Measurements from ENCODE around the gene DCT. TPM values are rescaled to one million over a fixed set of nuclear protein-coding genes. Genes with fewer than 3 reads are reported as not detected.

Gene DCT
- total and polyA plus RNA-seq, 4 donors = 0.39 to 2.0 (median 0.85) TPM

DNA sequence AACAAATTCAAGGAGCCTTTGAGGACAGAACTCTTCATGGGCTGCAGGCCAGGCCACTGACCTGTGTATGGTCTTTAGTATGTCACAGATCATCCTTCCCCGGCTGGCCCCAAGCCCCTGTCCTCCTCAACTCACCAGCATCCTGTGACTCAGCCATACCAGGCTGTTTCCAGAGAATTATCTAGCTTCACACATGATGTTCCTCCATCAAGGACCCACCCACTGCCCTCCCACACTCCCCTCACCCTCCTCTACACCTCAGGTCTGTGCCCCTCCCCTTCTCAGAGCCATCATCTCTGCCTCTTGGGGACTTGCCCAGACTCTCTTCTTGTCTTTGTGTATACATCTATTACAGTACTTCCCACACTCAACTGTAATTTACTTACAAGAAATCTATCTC, 14.7 kb downstream of the DCT start:
- Histone ChIP-seq H3K4me1 (ENCODE audit: control insufficient read depth, insufficient read depth, low read length) (no peaks in the 10 kb centered on the region), H3K4me3 (ENCODE audit: low read depth, low read length) (no peak overlapping the region), H3K27me3 (ENCODE audit: control insufficient read depth, insufficient read depth, low read length) (no peaks in the 10 kb centered on the region), H3K9me3 (ENCODE audit: control insufficient read depth, insufficient read depth, low read length) (no peaks in the 10 kb centered on the region), H3K36me3 (ENCODE audit: control insufficient read depth, insufficient read depth, low read length) (no peaks in the 10 kb centered on the region), H3K27ac (ENCODE audit: low read depth, low read length) (no peak overlapping the region)
- no peak for DNase-seq (ENCODE audit: low read depth in 4 of 6, low spot score in 6 of 6)
- 78% methylated on average over 1 of the region's 1 CpG for WGBS (ENCODE audit: insufficient coverage)

DNA sequence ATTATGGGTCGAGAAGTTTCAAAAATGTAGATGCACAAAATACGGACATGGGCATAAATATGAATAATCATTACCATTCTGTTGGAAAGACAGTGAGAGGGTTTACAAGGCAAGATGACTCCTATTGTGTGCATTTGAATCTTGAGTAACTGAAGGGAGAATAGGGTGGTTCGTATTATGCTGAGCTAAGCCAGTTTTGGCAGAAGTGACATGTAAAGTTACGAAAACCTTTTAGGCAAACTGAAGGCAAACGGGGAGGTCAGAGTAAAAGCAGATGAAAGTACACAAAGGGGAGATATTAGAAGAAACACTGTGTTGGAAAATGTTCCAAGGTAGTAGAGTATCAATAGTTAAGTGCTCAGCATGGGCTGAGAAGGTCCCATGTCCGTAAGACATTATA, 16.8 kb downstream of the DCT start:
- Histone ChIP-seq H3K9me3 (ENCODE audit: control insufficient read depth, insufficient read depth, low read length) (no peaks in the 10 kb centered on the region), H3K36me3 (ENCODE audit: control insufficient read depth, insufficient read depth, low read length) (no peaks in the 10 kb centered on the region), H3K27me3 (ENCODE audit: control insufficient read depth, insufficient read depth, low read length) (no peaks in the 10 kb centered on the region), H3K27ac (ENCODE audit: low read depth, low read length) (no peak overlapping the region), H3K4me3 (ENCODE audit: low read depth, low read length) (no peak overlapping the region), H3K4me1 (ENCODE audit: control insufficient read depth, insufficient read depth, low read length) (no peaks in the 10 kb centered on the region)
- WGBS (ENCODE audit: insufficient coverage) = 91% methylated on average over 4 of the region's 6 CpGs
- no peak for DNase-seq (ENCODE audit: low read depth in 4 of 6, low spot score in 6 of 6)

DNA sequence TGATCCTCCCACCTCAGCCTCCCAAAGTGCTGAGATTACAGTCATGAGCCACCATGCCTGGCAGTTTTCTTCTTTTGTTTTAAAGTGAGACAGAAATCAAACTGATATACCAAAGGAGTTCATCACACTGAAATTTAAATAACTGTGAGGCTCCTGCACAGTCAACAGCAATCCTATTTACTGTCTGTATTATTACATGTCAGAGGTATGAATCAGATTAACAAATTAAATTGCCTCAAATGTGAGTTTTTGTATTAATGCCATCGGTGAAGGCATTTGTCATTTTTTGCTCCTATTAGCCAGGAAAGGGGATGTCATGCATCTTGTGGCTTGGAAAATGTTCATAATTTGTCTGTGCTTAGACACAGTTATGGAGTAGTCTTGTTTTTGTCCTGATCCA, 20.4 kb downstream of the DCT start:
- no peaks in the 10 kb centered on the region for H3K4me1 ChIP-seq (ENCODE audit: control insufficient read depth, insufficient read depth, low read length)
- H3K9me3 ChIP-seq (ENCODE audit: control insufficient read depth, insufficient read depth, low read length) = no peaks in the 10 kb centered on the region
- H3K27ac ChIP-seq (ENCODE audit: low read depth, low read length) = no peak overlapping the region
- no peaks in the 10 kb centered on the region for H3K36me3 ChIP-seq (ENCODE audit: control insufficient read depth, insufficient read depth, low read length)
- DNase-seq (ENCODE audit: low read depth in 4 of 6, low spot score in 6 of 6) = no peak
- WGBS (ENCODE audit: insufficient coverage) = 100% methylated on average over 1 of the region's 1 CpG
- H3K4me3 ChIP-seq (ENCODE audit: low read depth, low read length) = no peak overlapping the region
- no peaks in the 10 kb centered on the region for H3K27me3 ChIP-seq (ENCODE audit: control insufficient read depth, insufficient read depth, low read length)

DNA sequence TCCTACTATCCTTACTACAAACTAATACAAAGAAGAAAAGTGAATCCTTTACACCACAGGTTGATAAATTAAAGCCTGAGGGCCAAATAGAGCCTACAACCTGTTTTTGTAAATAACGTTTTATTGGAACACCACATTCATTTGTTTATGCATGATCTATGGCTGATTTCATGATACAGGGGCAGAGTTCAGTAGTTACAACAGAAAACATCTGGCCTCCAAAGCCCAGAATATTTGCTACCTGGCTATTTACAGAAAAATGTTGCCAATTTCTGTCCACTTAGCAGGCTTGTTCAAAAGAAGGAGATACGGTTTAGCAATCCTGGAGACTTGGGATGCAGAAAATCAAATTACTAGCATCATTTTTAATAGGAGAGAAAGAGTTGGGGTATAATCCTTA, 24.1 kb downstream of the DCT start:
- no peaks in the 10 kb centered on the region for H3K36me3 ChIP-seq (ENCODE audit: control insufficient read depth, insufficient read depth, low read length)
- DNase-seq (ENCODE audit: low read depth in 4 of 6, low spot score in 6 of 6) = no peak
- H3K4me3 ChIP-seq (ENCODE audit: low read depth, low read length) = no peak overlapping the region
- H3K27ac ChIP-seq (ENCODE audit: low read depth, low read length) = no peak overlapping the region
- H3K27me3 ChIP-seq (ENCODE audit: control insufficient read depth, insufficient read depth, low read length) = no peaks in the 10 kb centered on the region
- H3K9me3 ChIP-seq (ENCODE audit: control insufficient read depth, insufficient read depth, low read length) = no peaks in the 10 kb centered on the region
- H3K4me1 ChIP-seq (ENCODE audit: control insufficient read depth, insufficient read depth, low read length) = no peaks in the 10 kb centered on the region
- no CpG with 5 or more reads among the region's 2 CpGs for WGBS (ENCODE audit: insufficient coverage)

DNA sequence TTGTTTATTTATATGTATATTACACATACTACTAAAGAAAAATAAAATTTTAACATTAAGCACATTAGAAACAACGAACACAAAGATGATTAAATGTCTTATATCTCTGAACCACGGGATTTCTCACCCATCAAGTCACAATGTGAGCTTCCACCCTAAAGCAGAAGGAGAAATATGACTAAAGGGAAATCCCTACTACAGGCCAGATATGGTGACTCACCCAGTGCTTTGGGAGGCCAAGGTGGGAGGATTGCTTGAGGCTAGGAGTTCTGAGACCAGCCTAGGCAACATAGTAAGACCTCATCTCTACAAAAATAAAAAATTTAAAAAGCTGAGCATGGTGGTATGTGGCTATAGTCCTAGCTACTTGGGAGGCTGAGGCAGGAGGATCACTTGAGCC, 24.6 kb downstream of the DCT start:
- DNase-seq (ENCODE audit: low read depth in 4 of 6, low spot score in 6 of 6) = no peak
- no peaks in the 10 kb centered on the region for H3K4me1 ChIP-seq (ENCODE audit: control insufficient read depth, insufficient read depth, low read length)
- no peak overlapping the region for H3K27ac ChIP-seq (ENCODE audit: low read depth, low read length)
- H3K27me3 ChIP-seq (ENCODE audit: control insufficient read depth, insufficient read depth, low read length) = no peaks in the 10 kb centered on the region
- H3K9me3 ChIP-seq (ENCODE audit: control insufficient read depth, insufficient read depth, low read length) = no peaks in the 10 kb centered on the region
- WGBS (ENCODE audit: insufficient coverage) = no CpG with 5 or more reads among the region's 2 CpGs
- H3K36me3 ChIP-seq (ENCODE audit: control insufficient read depth, insufficient read depth, low read length) = no peaks in the 10 kb centered on the region
- H3K4me3 ChIP-seq (ENCODE audit: low read depth, low read length) = no peak overlapping the region

DNA sequence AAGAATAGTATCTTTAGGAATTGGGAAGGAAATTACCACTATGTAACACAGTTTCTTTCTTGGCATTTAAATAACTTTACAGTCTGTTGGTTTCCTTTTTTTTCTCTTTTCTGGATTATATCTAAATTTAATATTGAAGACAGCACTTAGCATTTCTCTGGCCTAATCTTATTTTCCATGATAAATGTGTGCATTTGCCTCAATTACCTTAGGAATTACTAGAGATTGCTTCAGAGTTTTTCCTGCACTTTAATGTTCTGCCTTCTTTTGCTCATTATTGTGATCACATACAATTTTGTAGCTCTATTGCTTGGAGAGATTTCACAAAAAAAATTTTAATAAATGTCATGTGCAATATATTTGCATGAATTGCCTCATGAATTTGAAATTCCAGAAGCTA, 25.1 kb downstream of the DCT start:
- DNase-seq (ENCODE audit: low read depth in 4 of 6, low spot score in 6 of 6) = peak in 1 of 6 donors; percentile 16
- H3K4me3 ChIP-seq (ENCODE audit: low read depth, low read length) = no peak overlapping the region
- H3K27me3 ChIP-seq (ENCODE audit: control insufficient read depth, insufficient read depth, low read length) = no peaks in the 10 kb centered on the region
- H3K36me3 ChIP-seq (ENCODE audit: control insufficient read depth, insufficient read depth, low read length) = no peaks in the 10 kb centered on the region
- no peaks in the 10 kb centered on the region for H3K9me3 ChIP-seq (ENCODE audit: control insufficient read depth, insufficient read depth, low read length)
- no peak overlapping the region for H3K27ac ChIP-seq (ENCODE audit: low read depth, low read length)
- no peaks in the 10 kb centered on the region for H3K4me1 ChIP-seq (ENCODE audit: control insufficient read depth, insufficient read depth, low read length)

DNA sequence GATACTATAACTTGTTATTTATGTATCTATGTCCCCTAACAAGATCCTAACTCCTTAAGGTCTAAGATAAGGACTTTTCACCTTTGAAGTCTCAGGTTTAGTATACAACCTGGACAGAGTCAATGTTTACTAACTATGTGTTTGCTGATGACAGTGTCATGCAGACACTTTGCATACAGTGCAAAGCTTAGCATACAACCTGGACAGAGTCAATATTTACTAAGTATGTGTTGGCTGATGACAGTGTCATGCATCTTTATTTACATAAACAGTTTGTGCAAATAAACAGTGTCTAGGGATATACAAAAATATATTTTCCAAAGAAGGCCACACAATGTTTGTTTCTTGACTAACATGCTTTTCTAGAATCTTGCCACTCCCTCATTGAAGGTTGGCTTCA, 34.7 kb downstream of the DCT start:
- Histone ChIP-seq H3K27ac (ENCODE audit: low read depth, low read length) (no peak overlapping the region), H3K9me3 (ENCODE audit: control insufficient read depth, insufficient read depth, low read length) (no peaks in the 10 kb centered on the region), H3K4me1 (ENCODE audit: control insufficient read depth, insufficient read depth, low read length) (no peaks in the 10 kb centered on the region), H3K36me3 (ENCODE audit: control insufficient read depth, insufficient read depth, low read length) (no peaks in the 10 kb centered on the region), H3K4me3 (ENCODE audit: low read depth, low read length) (no peak overlapping the region), H3K27me3 (ENCODE audit: control insufficient read depth, insufficient read depth, low read length) (no peaks in the 10 kb centered on the region)
- no peak for DNase-seq (ENCODE audit: low read depth in 4 of 6, low spot score in 6 of 6)

DNA sequence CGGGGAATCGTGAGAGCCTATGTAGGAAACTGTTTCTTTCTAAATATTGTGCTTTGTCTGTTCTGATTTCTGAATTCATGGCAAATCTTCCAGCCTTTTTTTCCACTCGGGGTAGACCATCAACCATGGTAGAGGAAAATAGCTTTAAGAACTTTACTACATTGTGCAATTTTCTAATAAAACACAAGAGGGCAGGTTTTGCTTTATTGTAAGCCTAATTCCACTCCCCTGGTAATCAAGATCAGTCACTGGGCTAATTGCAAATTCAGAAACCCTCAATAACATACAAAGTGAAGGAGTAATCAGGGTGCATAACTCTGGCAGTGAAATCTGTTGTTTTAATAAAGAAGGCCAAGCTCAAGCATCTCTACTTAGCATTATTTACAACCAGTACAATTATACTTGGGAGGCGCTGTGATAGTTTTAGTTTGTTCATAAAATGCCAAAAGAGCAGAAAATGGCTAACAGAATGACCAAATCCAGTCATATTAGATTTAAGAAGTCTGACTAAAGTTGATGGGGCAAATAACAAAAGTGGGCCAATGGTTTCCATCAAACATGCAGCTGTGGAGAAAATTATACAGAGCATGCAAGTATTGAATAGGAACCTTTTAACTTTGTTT, 43.8 kb downstream of the DCT start:
- Histone ChIP-seq H3K27ac (ENCODE audit: low read depth, low read length) (no peak overlapping the region), H3K36me3 (ENCODE audit: control insufficient read depth, insufficient read depth, low read length) (no peaks in the 10 kb centered on the region), H3K4me3 (ENCODE audit: low read depth, low read length) (no peak overlapping the region), H3K9me3 (ENCODE audit: control insufficient read depth, insufficient read depth, low read length) (no peaks in the 10 kb centered on the region), H3K27me3 (ENCODE audit: control insufficient read depth, insufficient read depth, low read length) (no peaks in the 10 kb centered on the region), H3K4me1 (ENCODE audit: control insufficient read depth, insufficient read depth, low read length) (no peaks in the 10 kb centered on the region)
- DNase-seq (ENCODE audit: low read depth in 4 of 6, low spot score in 6 of 6) = peak in 3 of 6 donors; percentile 49 to 88 (median 80)
- no CpG with 5 or more reads among the region's 4 CpGs for WGBS (ENCODE audit: insufficient coverage)

DNA sequence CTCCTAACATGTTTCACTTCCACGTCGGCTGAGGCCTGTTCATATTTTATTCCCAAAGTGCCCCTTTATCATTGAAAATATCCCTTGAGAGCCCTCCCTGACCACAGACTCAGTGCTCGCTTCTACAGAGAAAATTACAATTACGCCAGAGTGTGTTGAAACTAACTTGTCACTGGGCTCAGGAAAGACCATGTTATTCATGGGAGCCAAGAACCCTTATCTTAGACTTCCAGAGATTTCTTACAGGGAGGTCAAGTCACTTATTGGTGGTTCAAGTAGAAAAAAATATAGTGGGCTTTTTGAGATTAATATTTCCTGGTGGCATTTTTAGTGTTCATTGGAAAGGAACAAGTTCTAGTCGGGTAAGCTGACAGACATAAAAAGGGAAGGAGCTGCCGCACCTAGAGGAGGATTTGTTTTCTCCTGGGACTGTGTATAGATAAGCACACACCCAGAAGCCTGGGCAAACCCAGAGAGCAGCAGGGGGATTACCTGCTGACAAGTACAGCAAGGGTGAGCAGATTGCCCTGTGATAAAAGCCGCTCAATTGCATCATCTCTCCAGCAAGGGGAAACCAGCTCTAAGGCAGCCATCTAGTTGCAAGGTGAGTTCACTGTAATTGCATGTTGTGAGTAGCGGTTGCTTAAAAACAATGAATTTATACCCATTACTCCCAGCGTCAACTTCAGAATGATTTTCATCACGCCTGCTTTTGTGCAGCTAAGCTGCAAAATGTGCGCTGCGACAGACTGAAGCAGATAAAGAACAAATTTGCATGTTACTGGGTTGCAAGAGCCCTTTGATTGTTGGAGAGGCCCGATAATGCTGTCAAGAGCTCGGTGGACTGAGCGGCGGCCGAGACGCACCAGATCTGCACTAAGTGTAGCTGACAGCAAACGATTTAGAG, 46.2 kb downstream of the DCT start:
- 34% methylated on average over 15 of the region's 19 CpGs for WGBS (ENCODE audit: insufficient coverage)
- no peak overlapping the region for H3K27ac ChIP-seq (ENCODE audit: low read depth, low read length)
- H3K9me3 ChIP-seq (ENCODE audit: control insufficient read depth, insufficient read depth, low read length) = no peaks in the 10 kb centered on the region
- no peaks in the 10 kb centered on the region for H3K27me3 ChIP-seq (ENCODE audit: control insufficient read depth, insufficient read depth, low read length)
- H3K4me3 ChIP-seq (ENCODE audit: low read depth, low read length) = no peak overlapping the region
- no peaks in the 10 kb centered on the region for H3K36me3 ChIP-seq (ENCODE audit: control insufficient read depth, insufficient read depth, low read length)
- DNase-seq (ENCODE audit: low read depth in 4 of 6, low spot score in 6 of 6) = peak in 2 of 6 donors; percentile 50 to 68
- H3K4me1 ChIP-seq (ENCODE audit: control insufficient read depth, insufficient read depth, low read length) = no peaks in the 10 kb centered on the region

DNA sequence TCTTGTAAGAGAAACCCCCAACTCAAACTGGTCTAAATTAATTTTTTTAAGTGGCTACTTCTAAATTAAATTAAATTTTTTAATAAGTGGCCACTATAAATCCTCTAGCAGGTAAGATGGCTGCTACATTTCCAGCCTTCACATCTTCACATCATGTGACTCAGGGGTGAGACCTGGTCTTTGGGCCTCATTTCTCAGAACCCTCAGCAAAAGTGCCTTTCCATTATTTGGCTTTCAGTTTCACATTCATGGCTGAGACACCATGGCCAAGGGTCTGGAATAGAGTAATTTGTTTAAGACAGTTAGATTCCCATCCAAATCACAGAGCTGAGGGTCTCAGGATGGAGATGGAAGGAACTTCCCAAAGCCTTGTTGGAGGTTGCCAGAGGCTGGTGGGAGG, 47.5 kb downstream of the DCT start:
- Histone ChIP-seq H3K27ac (ENCODE audit: low read depth, low read length) (no peak overlapping the region), H3K4me1 (ENCODE audit: control insufficient read depth, insufficient read depth, low read length) (no peaks in the 10 kb centered on the region), H3K9me3 (ENCODE audit: control insufficient read depth, insufficient read depth, low read length) (no peaks in the 10 kb centered on the region), H3K4me3 (ENCODE audit: low read depth, low read length) (no peak overlapping the region), H3K36me3 (ENCODE audit: control insufficient read depth, insufficient read depth, low read length) (no peaks in the 10 kb centered on the region), H3K27me3 (ENCODE audit: control insufficient read depth, insufficient read depth, low read length) (no peaks in the 10 kb centered on the region)
- DNase-seq (ENCODE audit: low read depth in 4 of 6, low spot score in 6 of 6) = no peak

Measured in spinal cord (tissue), 10 donors.